ENCODE measurements around the gene ABCB6. TPM values are rescaled to one million over a fixed set of nuclear protein-coding genes. Genes with fewer than 3 reads are reported as not detected.

ABCB6 gene
- total and polyA plus RNA-seq, 9 donors = 28.4 to 42.0 (median 33.2) TPM

- H3K27ac ChIP-seq (ENCODE audit: low read length) = no peak within 1 kb of the TSS
Measured at GRCh38 chr2:219169930-219170654, 48.7 kb downstream of the ABCB6 start, which contains the start of gene SLC23A3. TSS of gene SLC23A3 (minus strand) at chr2:219170029. CDS start at chr2:219169984, 45 bp downstream.

GRCh38 chr2:219168932-219169331 lies 49.8 kb downstream of the ABCB6 start:
- no peaks in the 10 kb centered on the region for H3K9me3 ChIP-seq (replicated peaks; ENCODE audit: control insufficient read depth, low read depth, low read length)
- peaks cover 3% of the 10 kb centered on the region for H3K4me1 ChIP-seq (ENCODE audit: control insufficient read depth, insufficient read depth, low read length)
- no peak for DNase-seq
- H3K4me3 ChIP-seq (ENCODE audit: low read length) = no peak overlapping the region
- H3K36me3 ChIP-seq (ENCODE audit: control insufficient read depth, insufficient read depth, low read length) = peaks cover 27% of the 10 kb centered on the region
- no peak overlapping the region for H3K27ac ChIP-seq (ENCODE audit: low read length)
- H3K27me3 ChIP-seq (ENCODE audit: control insufficient read depth, insufficient read depth, low read length) = no peaks in the 10 kb centered on the region

More at GRCh38 chr2:219169930-219170654, 48.7 kb downstream of the ABCB6 start, which contains the start of gene SLC23A3:
- Histone ChIP-seq H3K9me3 (replicated peaks; ENCODE audit: control insufficient read depth, low read depth, low read length) (no peaks in the 10 kb centered on the region), H3K27me3 (ENCODE audit: control insufficient read depth, insufficient read depth, low read length) (no peaks in the 10 kb centered on the region), H3K4me1 (ENCODE audit: control insufficient read depth, insufficient read depth, low read length) (peaks cover 3% of the 10 kb centered on the region), H3K4me3 (ENCODE audit: low read length) (no peak within 1 kb of the TSS), H3K36me3 (ENCODE audit: control insufficient read depth, insufficient read depth, low read length) (peaks cover 39% of the 10 kb centered on the region)
- DNase-seq = no peak
- 100% methylated on average over 2 of the region's 10 CpGs for WGBS (ENCODE audit: insufficient coverage)

- H3K27ac ChIP-seq (ENCODE audit: low read length) = no peak overlapping the region
- no peaks in the 10 kb centered on the region for H3K27me3 ChIP-seq (ENCODE audit: control insufficient read depth, insufficient read depth, low read length)
- no peak overlapping the region for H3K4me3 ChIP-seq (ENCODE audit: low read length)
- no peak for DNase-seq
- no peaks in the 10 kb centered on the region for H3K9me3 ChIP-seq (replicated peaks; ENCODE audit: control insufficient read depth, low read depth, low read length)
- 67% methylated on average over 1 of the region's 6 CpGs for WGBS (ENCODE audit: insufficient coverage)
- peaks cover 23% of the 10 kb centered on the region for H3K36me3 ChIP-seq (ENCODE audit: control insufficient read depth, insufficient read depth, low read length)
- H3K4me1 ChIP-seq (ENCODE audit: control insufficient read depth, insufficient read depth, low read length) = peaks cover 3% of the 10 kb centered on the region
Measured at GRCh38 chr2:219168526-219168925, 50.2 kb downstream of the ABCB6 start.

GRCh38 chr2:219167997-219168396 lies 50.8 kb downstream of the ABCB6 start:
- H3K4me1 ChIP-seq (ENCODE audit: control insufficient read depth, insufficient read depth, low read length) = peaks cover 3% of the 10 kb centered on the region
- 26% methylated on average over 4 of the region's 5 CpGs for WGBS (ENCODE audit: insufficient coverage)
- no peak overlapping the region for H3K27ac ChIP-seq (ENCODE audit: low read length)
- DNase-seq = no peak
- no peaks in the 10 kb centered on the region for H3K27me3 ChIP-seq (ENCODE audit: control insufficient read depth, insufficient read depth, low read length)
- no peaks in the 10 kb centered on the region for H3K9me3 ChIP-seq (replicated peaks; ENCODE audit: control insufficient read depth, low read depth, low read length)
- no peak overlapping the region for H3K4me3 ChIP-seq (ENCODE audit: low read length)
- H3K36me3 ChIP-seq (ENCODE audit: control insufficient read depth, insufficient read depth, low read length) = peaks cover 18% of the 10 kb centered on the region

GRCh38 chr2:219165058-219165911 lies 53.5 kb downstream of the ABCB6 start:
- 81% methylated on average over 6 of the region's 10 CpGs for WGBS (ENCODE audit: insufficient coverage)
- no peak overlapping the region for H3K4me3 ChIP-seq (ENCODE audit: low read length)
- no peak for DNase-seq
- no peak overlapping the region for H3K27ac ChIP-seq (ENCODE audit: low read length)
- H3K9me3 ChIP-seq (replicated peaks; ENCODE audit: control insufficient read depth, low read depth, low read length) = no peaks in the 10 kb centered on the region
- H3K4me1 ChIP-seq (ENCODE audit: control insufficient read depth, insufficient read depth, low read length) = peaks cover 4% of the 10 kb centered on the region
- H3K36me3 ChIP-seq (ENCODE audit: control insufficient read depth, insufficient read depth, low read length) = no peaks in the 10 kb centered on the region
- H3K27me3 ChIP-seq (ENCODE audit: control insufficient read depth, insufficient read depth, low read length) = no peaks in the 10 kb centered on the region

GRCh38 chr2:219163156-219163555 lies 55.6 kb downstream of the ABCB6 start:
- 73% methylated on average over 2 of the region's 6 CpGs for WGBS (ENCODE audit: insufficient coverage)
- no peaks in the 10 kb centered on the region for H3K36me3 ChIP-seq (ENCODE audit: control insufficient read depth, insufficient read depth, low read length)

GRCh38 chr2:219161097-219161496 lies 57.7 kb downstream of the ABCB6 start:
- Histone ChIP-seq H3K27me3 (ENCODE audit: control insufficient read depth, insufficient read depth, low read length) (no peaks in the 10 kb centered on the region), H3K36me3 (ENCODE audit: control insufficient read depth, insufficient read depth, low read length) (peaks cover 6% of the 10 kb centered on the region), H3K4me1 (ENCODE audit: control insufficient read depth, insufficient read depth, low read length) (peaks cover 11% of the 10 kb centered on the region), H3K4me3 (ENCODE audit: low read length) (peak overlapping the region; percentile 76), H3K27ac (ENCODE audit: low read length) (peak overlapping the region; percentile 95), H3K9me3 (replicated peaks; ENCODE audit: control insufficient read depth, low read depth, low read length) (no peaks in the 10 kb centered on the region)
- 67% methylated on average over 4 of the region's 4 CpGs for WGBS (ENCODE audit: insufficient coverage)
- no peak for DNase-seq

More at GRCh38 chr2:219163156-219163555, 55.6 kb downstream of the ABCB6 start:
- no peak for DNase-seq
- no peak overlapping the region for H3K27ac ChIP-seq (ENCODE audit: low read length)
- no peak overlapping the region for H3K4me3 ChIP-seq (ENCODE audit: low read length)
- H3K4me1 ChIP-seq (ENCODE audit: control insufficient read depth, insufficient read depth, low read length) = peaks cover 11% of the 10 kb centered on the region
- H3K27me3 ChIP-seq (ENCODE audit: control insufficient read depth, insufficient read depth, low read length) = no peaks in the 10 kb centered on the region
- H3K9me3 ChIP-seq (replicated peaks; ENCODE audit: control insufficient read depth, low read depth, low read length) = no peaks in the 10 kb centered on the region

GRCh38 chr2:219160186-219161017 lies 58.4 kb downstream of the ABCB6 start, which contains the start of gene NHEJ1:
TSS of gene NHEJ1 (minus strand) at chr2:219160815. CDS start at chr2:219158362, 2,453 bp downstream.
- Histone ChIP-seq H3K4me3 (ENCODE audit: low read length) (peak within 1 kb of the TSS; percentile 76), H3K27me3 (ENCODE audit: control insufficient read depth, insufficient read depth, low read length) (no peaks in the 10 kb centered on the region), H3K27ac (ENCODE audit: low read length) (peak within 1 kb of the TSS; percentile 95), H3K36me3 (ENCODE audit: control insufficient read depth, insufficient read depth, low read length) (peaks cover 6% of the 10 kb centered on the region), H3K9me3 (replicated peaks; ENCODE audit: control insufficient read depth, low read depth, low read length) (no peaks in the 10 kb centered on the region), H3K4me1 (ENCODE audit: control insufficient read depth, insufficient read depth, low read length) (peaks cover 11% of the 10 kb centered on the region)
- WGBS (ENCODE audit: insufficient coverage) = under 1% methylated on average over 59 of the region's 70 CpGs
- DNase-seq = peak; percentile 96

All from muscle of leg (tissue), 11 donors.